ENCODE measurements around the gene E2F3. TPM values are rescaled to one million over a fixed set of nuclear protein-coding genes. Genes with fewer than 3 reads are reported as not detected.
"Not testable (repeated sequence)": the region's sequence is repeated elsewhere in the genome, so short reads cannot be mapped to it uniquely, and the experiment has no call there.

Gene E2F3
- total RNA-seq, 4 donors from 2014 or later: 4.2 to 7.4 (median 6.9) TPM

DNA sequence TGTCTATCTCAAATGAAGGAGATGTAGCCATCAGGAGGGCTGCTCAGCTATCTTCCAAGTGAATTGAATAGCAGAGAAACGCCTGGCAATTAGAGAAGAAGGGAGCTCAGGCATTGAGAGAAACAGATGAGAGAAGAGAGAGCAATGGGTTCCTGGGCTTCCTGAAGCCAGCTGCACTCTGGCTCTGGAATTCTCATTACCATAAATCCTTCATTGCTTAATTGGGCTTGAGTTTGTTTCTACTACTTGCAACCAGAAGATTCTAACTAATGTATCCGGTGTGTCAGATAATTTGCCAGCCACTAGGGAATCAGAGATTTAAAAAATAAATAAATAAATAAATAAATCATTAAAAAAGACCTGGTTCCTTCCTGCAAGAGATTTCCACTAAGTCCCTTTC lies 107.5 kb downstream of the E2F3 start:
- H3K9me3 ChIP-seq: no peaks in the 10 kb centered on the region
- H3K4me3 ChIP-seq: no peak overlapping the region
- H3K27ac ChIP-seq: no peak overlapping the region
- H3K36me3 ChIP-seq: no peaks in the 10 kb centered on the region
- no peak for DNase-seq
- H3K4me1 ChIP-seq: no peaks in the 10 kb centered on the region
- H3K27me3 ChIP-seq: no peaks in the 10 kb centered on the region
- no peak for TF ChIP-seq POLR2A (IDR thresholded peaks at IDR 0.05)
- TF ChIP-seq, protein P1, sequence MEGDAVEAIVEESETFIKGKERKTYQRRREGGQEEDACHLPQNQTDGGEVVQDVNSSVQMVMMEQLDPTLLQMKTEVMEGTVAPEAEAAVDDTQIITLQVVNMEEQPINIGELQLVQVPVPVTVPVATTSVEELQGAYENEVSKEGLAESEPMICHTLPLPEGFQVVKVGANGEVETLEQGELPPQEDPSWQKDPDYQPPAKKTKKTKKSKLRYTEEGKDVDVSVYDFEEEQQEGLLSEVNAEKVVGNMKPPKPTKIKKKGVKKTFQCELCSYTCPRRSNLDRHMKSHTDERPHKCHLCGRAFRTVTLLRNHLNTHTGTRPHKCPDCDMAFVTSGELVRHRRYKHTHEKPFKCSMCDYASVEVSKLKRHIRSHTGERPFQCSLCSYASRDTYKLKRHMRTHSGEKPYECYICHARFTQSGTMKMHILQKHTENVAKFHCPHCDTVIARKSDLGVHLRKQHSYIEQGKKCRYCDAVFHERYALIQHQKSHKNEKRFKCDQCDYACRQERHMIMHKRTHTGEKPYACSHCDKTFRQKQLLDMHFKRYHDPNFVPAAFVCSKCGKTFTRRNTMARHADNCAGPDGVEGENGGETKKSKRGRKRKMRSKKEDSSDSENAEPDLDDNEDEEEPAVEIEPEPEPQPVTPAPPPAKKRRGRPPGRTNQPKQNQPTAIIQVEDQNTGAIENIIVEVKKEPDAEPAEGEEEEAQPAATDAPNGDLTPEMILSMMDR (IDR thresholded peaks at IDR 0.05): no peak

DNA sequence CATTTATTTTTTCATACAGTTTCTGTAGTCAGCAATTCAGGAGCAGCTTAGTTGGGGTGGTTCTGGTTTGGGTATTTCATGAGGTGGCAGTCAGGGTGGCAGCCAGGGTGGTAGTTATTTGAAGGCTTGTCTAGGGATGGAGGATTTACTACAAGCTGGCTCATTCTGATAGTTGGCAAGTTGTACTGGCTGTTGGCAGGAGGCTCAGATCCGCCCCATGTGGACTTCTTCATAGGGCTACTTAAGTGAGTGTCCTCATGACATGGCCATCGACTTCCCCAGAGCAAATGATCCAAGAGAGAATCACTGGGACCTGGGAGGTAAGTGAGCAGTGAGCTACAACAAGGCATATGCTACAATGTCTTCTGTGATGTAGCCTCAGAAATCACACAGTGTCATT lies 110.2 kb downstream of the E2F3 start:
- TF ChIP-seq POLR2A (IDR thresholded peaks at IDR 0.05): no peak
- TF ChIP-seq, protein P1 (IDR thresholded peaks at IDR 0.05): no peak
- Histone ChIP-seq H3K4me3 (no peak overlapping the region), H3K27me3 (no peaks in the 10 kb centered on the region), H3K4me1 (no peaks in the 10 kb centered on the region), H3K9me3 (no peaks in the 10 kb centered on the region), H3K36me3 (no peaks in the 10 kb centered on the region), H3K27ac (no peak overlapping the region)
- no peak for DNase-seq

DNA sequence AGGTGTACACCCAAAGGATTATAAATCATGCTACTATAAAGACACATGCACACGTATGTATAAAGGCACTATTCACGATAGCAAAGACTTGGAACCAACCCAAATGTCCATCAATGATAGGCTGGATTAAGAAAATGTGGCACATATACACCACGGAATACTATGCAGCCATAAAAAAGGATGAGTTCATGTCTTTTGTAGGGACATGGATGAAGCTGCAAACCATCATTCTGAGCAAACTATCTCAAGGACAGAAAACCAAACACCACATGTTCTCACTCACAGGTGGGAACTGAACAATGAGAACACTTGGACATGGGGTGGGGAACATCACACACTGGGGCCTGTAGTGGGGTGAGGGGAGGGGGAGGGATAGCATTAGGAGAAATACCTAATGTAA lies 123.5 kb downstream of the E2F3 start:
- H3K4me3 ChIP-seq, H3K4me1 ChIP-seq, H3K36me3 ChIP-seq, H3K9me3 ChIP-seq, H3K27ac ChIP-seq, DNase-seq, H3K27me3 ChIP-seq: not testable (repeated sequence)

DNA sequence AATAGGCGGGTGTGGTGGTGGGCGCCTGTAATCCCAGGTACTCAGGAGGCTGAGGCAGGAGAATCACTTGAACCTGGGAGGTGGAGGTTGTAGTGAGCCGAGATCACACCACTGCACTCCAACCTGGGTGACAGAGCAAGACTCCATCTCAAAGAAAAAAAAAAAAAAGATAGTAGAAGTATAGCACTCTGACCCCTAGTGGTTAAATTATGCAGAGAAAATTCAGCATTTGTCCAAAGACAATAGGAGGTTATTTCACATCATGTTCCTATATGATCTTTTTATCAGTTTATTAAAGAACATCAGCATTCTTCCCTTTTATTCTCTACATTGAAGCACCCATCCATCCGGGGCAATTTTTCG lies 127.4 kb downstream of the E2F3 start:
- not testable (repeated sequence) for H3K4me3 ChIP-seq

GRCh38 chr6:20532881-20533280 lies 131.2 kb downstream of the E2F3 start:
- TF ChIP-seq, protein P1 (IDR thresholded peaks at IDR 0.05): no peak
- no peak for TF ChIP-seq POLR2A (IDR thresholded peaks at IDR 0.05)
- H3K4me1 ChIP-seq: peaks cover 0 to 17% (median 0%) of the 10 kb centered on the region in 4 donors
- no peak overlapping the region for H3K27ac ChIP-seq
- DNase-seq: no peak
- no peaks in the 10 kb centered on the region for H3K36me3 ChIP-seq
- no peak overlapping the region for H3K4me3 ChIP-seq
- H3K27me3 ChIP-seq: no peaks in the 10 kb centered on the region
- no peaks in the 10 kb centered on the region for H3K9me3 ChIP-seq

More for the DNA sequence above, 127.4 kb downstream of the E2F3 start:
- not testable (repeated sequence) for DNase-seq, H3K27me3 ChIP-seq, H3K9me3 ChIP-seq, H3K4me1 ChIP-seq, H3K27ac ChIP-seq, H3K36me3 ChIP-seq
- TF ChIP-seq, protein P1 (IDR thresholded peaks at IDR 0.05): peak; percentile 54 to 72 (median 68)

GRCh38 chr6:20533746-20534294 lies 132.1 kb downstream of the E2F3 start:
- Histone ChIP-seq H3K27me3 (no peaks in the 10 kb centered on the region), H3K9me3 (no peaks in the 10 kb centered on the region), H3K4me3 (peak overlapping the region; percentile 48 to 78 (median 67)), H3K36me3 (no peaks in the 10 kb centered on the region), H3K27ac (peak overlapping the region; percentile 57 to 82 (median 72)), H3K4me1 (peaks cover 0 to 13% (median 0%) of the 10 kb centered on the region in 4 donors)
- DNase-seq: no peak
- TF ChIP-seq POLR2A (IDR thresholded peaks at IDR 0.05): no peak
- TF ChIP-seq, protein P1 (IDR thresholded peaks at IDR 0.05): no peak
